ENCODE results near the gene GRK4.
"Not testable (repeated sequence)": the region's sequence is repeated elsewhere in the genome, so short reads cannot be mapped to it uniquely, and the experiment has no call there.

Gene GRK4
- long read RNA-seq, partial matches to known transcripts = 0 of 1 reads
- long read RNA-seq, other reads (novel, unspliced or antisense) = 1 of 1 reads

DNA sequence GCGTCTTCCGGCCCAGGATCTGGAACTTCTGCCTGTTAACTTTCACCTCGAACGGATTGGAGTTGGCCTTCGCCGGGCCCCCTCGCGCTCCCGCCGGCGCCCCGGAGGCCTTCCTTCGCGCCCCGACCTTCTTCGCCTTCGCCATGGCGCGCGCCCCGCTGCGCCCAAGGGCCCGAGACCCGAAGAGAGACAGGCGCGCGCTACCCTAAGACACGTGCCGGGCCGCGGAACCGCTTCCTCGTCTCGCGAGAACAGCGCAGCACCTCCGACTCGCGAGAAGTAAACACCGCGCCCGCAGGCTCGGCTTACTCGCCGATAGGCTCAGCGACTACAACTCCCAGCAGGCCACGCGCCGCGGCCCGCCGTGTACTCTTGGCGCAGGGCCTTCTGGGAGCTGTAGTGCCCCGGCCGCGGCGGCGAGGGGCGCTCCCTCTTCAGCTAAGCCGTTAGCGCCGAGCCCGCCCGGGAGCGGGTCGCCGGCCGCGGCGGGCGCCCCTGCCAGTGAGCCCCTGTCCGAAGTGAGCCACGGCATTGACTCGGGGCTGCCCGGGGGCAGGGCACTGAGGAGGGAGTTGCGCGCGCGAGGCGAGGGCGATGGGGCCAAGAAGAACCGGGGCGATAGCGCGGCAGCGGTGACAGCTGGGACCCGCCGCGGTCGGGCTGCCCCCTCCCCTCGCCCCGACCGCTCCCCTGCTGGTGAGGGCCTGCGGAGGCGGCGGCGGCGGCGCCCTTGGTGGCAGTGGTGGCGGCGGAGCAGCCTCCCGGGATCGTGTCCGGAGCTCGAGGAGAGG, at the start of gene GRK4, which contains the start of gene NOP14:
Gene GRK4 (plus strand): TSS at position 397 of the 791 bp plus-strand sequence. CDS start 500 bp downstream, outside the sequence.
Gene NOP14 (minus strand): TSS at position 232 of the 791 bp plus-strand sequence. CDS start 87 bp downstream, at position 145.
- Histone ChIP-seq H3K27me3 (ENCODE audit: insufficient read depth, poor library complexity, severe bottlenecking) (no peaks in the 10 kb centered on the region), H3K4me3 (replicated peaks; ENCODE audit: insufficient read depth, low read length) (peak within 1 kb of the TSS; percentile 68), H3K27ac (replicated peaks) (peak within 1 kb of the TSS; percentile 91)
- DNase-seq (ENCODE audit: low read depth in 1 of 2, low spot score in 1 of 2) = peak; percentile 97 to 98
- TF ChIP-seq, protein P1, sequence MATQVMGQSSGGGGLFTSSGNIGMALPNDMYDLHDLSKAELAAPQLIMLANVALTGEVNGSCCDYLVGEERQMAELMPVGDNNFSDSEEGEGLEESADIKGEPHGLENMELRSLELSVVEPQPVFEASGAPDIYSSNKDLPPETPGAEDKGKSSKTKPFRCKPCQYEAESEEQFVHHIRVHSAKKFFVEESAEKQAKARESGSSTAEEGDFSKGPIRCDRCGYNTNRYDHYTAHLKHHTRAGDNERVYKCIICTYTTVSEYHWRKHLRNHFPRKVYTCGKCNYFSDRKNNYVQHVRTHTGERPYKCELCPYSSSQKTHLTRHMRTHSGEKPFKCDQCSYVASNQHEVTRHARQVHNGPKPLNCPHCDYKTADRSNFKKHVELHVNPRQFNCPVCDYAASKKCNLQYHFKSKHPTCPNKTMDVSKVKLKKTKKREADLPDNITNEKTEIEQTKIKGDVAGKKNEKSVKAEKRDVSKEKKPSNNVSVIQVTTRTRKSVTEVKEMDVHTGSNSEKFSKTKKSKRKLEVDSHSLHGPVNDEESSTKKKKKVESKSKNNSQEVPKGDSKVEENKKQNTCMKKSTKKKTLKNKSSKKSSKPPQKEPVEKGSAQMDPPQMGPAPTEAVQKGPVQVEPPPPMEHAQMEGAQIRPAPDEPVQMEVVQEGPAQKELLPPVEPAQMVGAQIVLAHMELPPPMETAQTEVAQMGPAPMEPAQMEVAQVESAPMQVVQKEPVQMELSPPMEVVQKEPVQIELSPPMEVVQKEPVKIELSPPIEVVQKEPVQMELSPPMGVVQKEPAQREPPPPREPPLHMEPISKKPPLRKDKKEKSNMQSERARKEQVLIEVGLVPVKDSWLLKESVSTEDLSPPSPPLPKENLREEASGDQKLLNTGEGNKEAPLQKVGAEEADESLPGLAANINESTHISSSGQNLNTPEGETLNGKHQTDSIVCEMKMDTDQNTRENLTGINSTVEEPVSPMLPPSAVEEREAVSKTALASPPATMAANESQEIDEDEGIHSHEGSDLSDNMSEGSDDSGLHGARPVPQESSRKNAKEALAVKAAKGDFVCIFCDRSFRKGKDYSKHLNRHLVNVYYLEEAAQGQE (IDR thresholded peaks at IDR 0.05; ENCODE audit: insufficient replicate concordance, low read depth) = peak; percentile 51
- no peak for TF ChIP-seq GABPA (IDR thresholded peaks at IDR 0.05; ENCODE audit: low read depth)
- peak; percentile 92 for TF ChIP-seq POLR2AphosphoS5 (IDR thresholded peaks at IDR 0.05; ENCODE audit: low read depth)
- peak; percentile 13; the same call in 1 of the 2 replicates for TF ChIP-seq SPI1 (IDR thresholded peaks at IDR 0.05; ENCODE audit: borderline replicate concordance, low read depth)
- TF ChIP-seq, protein P2, sequence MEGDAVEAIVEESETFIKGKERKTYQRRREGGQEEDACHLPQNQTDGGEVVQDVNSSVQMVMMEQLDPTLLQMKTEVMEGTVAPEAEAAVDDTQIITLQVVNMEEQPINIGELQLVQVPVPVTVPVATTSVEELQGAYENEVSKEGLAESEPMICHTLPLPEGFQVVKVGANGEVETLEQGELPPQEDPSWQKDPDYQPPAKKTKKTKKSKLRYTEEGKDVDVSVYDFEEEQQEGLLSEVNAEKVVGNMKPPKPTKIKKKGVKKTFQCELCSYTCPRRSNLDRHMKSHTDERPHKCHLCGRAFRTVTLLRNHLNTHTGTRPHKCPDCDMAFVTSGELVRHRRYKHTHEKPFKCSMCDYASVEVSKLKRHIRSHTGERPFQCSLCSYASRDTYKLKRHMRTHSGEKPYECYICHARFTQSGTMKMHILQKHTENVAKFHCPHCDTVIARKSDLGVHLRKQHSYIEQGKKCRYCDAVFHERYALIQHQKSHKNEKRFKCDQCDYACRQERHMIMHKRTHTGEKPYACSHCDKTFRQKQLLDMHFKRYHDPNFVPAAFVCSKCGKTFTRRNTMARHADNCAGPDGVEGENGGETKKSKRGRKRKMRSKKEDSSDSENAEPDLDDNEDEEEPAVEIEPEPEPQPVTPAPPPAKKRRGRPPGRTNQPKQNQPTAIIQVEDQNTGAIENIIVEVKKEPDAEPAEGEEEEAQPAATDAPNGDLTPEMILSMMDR (IDR thresholded peaks at IDR 0.05; ENCODE audit: insufficient read depth, low read length) = no peak

DNA sequence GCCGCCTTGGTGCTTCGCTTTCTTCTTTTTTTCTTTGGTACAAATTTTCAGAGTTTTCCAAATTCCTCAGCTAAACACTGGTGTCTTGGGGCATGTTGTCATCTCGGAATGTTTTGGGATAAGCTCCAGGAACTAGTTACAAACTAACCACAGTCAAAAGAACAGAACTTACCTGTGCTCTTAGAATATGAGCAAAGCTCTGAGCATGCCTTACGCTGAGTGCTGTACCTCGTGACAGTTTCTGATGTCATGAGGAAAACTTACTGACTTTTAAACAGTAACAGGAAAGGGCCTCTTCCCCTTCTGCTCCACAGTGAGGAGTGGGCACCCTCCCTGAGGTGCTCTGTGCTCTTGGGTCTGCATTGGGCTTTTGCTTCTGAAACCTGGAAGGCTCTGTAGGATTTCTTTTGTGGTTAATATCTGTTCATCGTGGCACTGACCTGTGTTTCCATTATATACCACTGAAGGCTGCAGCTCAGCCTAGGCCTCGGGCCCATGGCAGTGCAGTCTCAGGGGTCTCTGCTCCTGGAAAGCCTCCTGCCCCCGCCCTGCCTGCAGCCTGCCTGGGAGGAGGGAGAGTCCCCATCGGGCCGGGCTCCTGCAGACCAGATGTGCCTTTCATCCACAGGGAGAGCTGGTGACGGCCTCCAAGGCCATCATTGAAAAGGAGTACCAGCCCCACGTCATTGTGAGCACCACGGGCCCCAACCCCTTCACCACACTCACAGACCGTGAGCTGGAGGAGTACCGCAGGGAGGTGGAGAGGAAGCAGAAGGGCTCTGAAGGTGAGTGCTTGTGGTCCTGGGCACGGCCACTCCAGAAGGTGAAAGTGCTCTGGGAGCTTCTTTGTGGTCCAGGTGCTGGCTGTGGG, 48.9 kb upstream of the GRK4 start:
- TF ChIP-seq, protein P1 (IDR thresholded peaks at IDR 0.05; ENCODE audit: insufficient replicate concordance, low read depth) = no peak
- TF ChIP-seq, protein P2 (IDR thresholded peaks at IDR 0.05; ENCODE audit: insufficient read depth, low read length) = no peak
- TF ChIP-seq POLR2AphosphoS5 (IDR thresholded peaks at IDR 0.05; ENCODE audit: low read depth) (no peak), GABPA (IDR thresholded peaks at IDR 0.05; ENCODE audit: low read depth) (no peak), SPI1 (IDR thresholded peaks at IDR 0.05; ENCODE audit: borderline replicate concordance, low read depth) (no peak)
- Histone ChIP-seq H3K4me3 (replicated peaks; ENCODE audit: insufficient read depth, low read length) (no peak overlapping the region), H3K27ac (replicated peaks) (peak overlapping the region; percentile 42), H3K27me3 (ENCODE audit: insufficient read depth, poor library complexity, severe bottlenecking) (no peaks in the 10 kb centered on the region)
- DNase-seq (ENCODE audit: low read depth in 1 of 2, low spot score in 1 of 2) = peak in 1 of 2 experiments; percentile 33

DNA sequence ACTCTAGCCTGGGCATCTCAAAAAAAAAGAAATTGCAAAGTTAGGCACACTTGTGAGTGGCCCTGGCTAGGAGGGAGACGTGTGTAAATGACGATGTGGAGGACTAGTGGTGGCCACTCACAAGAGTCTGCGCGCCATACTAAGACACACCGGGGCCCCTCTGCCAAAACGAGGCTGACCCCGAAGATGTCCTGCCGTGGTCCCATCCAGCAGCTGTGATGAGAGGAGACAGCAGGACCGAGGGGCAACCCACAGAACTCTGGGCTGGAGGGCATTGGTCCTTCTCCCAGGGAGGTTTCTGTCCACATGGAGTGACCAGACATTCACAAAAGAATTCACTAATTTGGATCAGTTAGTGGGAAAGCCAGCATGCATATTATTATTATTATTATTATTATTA, 47.6 kb upstream of the GRK4 start:
- no peak overlapping the region for H3K27ac ChIP-seq (replicated peaks)
- DNase-seq (ENCODE audit: low read depth in 1 of 2, low spot score in 1 of 2) = no peak
- no peak for TF ChIP-seq POLR2AphosphoS5 (IDR thresholded peaks at IDR 0.05; ENCODE audit: low read depth)
- TF ChIP-seq, protein P1 (IDR thresholded peaks at IDR 0.05; ENCODE audit: insufficient replicate concordance, low read depth) = no peak
- no peak for TF ChIP-seq GABPA (IDR thresholded peaks at IDR 0.05; ENCODE audit: low read depth)
- TF ChIP-seq SPI1 (IDR thresholded peaks at IDR 0.05; ENCODE audit: borderline replicate concordance, low read depth) = no peak
- TF ChIP-seq, protein P2 (IDR thresholded peaks at IDR 0.05; ENCODE audit: insufficient read depth, low read length) = no peak
- H3K27me3 ChIP-seq (ENCODE audit: insufficient read depth, poor library complexity, severe bottlenecking) = no peaks in the 10 kb centered on the region
- no peak overlapping the region for H3K4me3 ChIP-seq (replicated peaks; ENCODE audit: insufficient read depth, low read length)

DNA sequence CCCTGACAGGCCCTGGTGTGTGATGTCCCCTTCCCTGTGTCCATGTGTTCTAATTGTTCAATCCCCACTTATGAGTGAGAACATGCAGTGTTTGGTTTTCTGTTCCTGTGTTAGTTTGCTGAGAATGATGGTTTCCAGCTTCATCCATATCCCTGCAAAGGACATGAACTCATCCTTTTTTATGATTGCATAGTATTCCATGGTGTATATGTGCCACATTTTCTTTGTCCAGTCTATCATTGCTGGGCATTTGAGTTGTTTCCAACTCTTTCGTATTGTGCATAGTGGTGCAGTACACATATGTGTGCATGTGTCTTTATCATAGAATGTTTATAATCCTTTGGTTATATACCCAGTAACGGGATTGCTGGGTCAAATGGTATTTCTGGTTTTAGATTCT, 46.7 kb upstream of the GRK4 start:
- not testable (repeated sequence) for H3K27me3 ChIP-seq (ENCODE audit: insufficient read depth, poor library complexity, severe bottlenecking); H3K4me3 ChIP-seq (replicated peaks; ENCODE audit: insufficient read depth, low read length); DNase-seq (ENCODE audit: low read depth in 1 of 2, low spot score in 1 of 2); H3K27ac ChIP-seq (replicated peaks)

All from HL-60 (cell line).